Activated B cell treated with CpG ODN at 0.5 μM for 24 hours (primary cell): ENCODE data around the gene ADARB2. TPM values are rescaled to one million over a fixed set of nuclear protein-coding genes. Genes with fewer than 3 reads are reported as not detected.

Experiments
- ATAC-seq: fragments of 200-7000 bp; cut with Tn5 transposase; one replicate; pipeline ENCODE4 v1.10.0; 2021; ENCODE audit warnings: low read depth, mild to moderate bottlenecking, moderate library complexity
- CTCF ChIA-PET: fragments of 350-600 bp; sonication (Branson Sonifier 250); formaldehyde crosslinking; loops from one replicate; lab custom pipeline; 2021; ENCODE audit warnings: antibody characterized with exemption; lab: Charles Lee
- POLR2A ChIA-PET: fragments of 350-600 bp; sonication (Branson Sonifier 250); formaldehyde crosslinking; loops from one replicate; lab custom pipeline; 2021; ENCODE audit warnings: antibody characterized with exemption; lab: Charles Lee
- DNase-seq: peaks from one replicate; pipeline ENCODE4 v3.0.0; 2022
- H3K27ac Mint-ChIP-seq: one replicate; pipeline ENCODE4 v1.8.0; 2020; ENCODE audit warnings: mixed read lengths
- H3K27me3 Mint-ChIP-seq: one replicate; pipeline ENCODE4 v1.8.0; 2021; ENCODE audit warnings: mixed read lengths
- H3K36me3 Mint-ChIP-seq: one replicate; pipeline ENCODE4 v1.8.0; 2021; ENCODE audit warnings: low read depth, mixed read lengths
- H3K4me1 Mint-ChIP-seq: one replicate; pipeline ENCODE4 v1.8.0; 2021; ENCODE audit warnings: mixed read lengths
- H3K4me3 Mint-ChIP-seq: one replicate; pipeline ENCODE4 v1.8.0; 2020; ENCODE audit warnings: mild to moderate bottlenecking, mixed read lengths
- H3K9me3 Mint-ChIP-seq: one replicate; pipeline ENCODE4 v1.8.0; 2020; ENCODE audit warnings: mixed read lengths
- CTCF ChIP-seq: fragments of 200-600 bp; IDR thresholded peaks from one replicate; pipeline ENCODE4 v1.8.0; 2022; ENCODE audit warnings: antibody characterized with exemption, mild to moderate bottlenecking
- intact Hi-C: fragments of 100-400 bp; cut with micrococcal nuclease; formaldehyde crosslinking; loops from one replicate; pipeline ENCODE4 v1.15.1; 2024
- total RNA-seq: library from RNA; stranded (reverse); gene quantifications from 2 replicates; pipeline ENCODE4 v1.2.3, GENCODE V29; 2022

ADARB2 gene
- total RNA-seq, 1 donor from 2014 or later = 0.11 TPM

- Mint-ChIP-seq H3K27me3 (peaks cover 2% of the 10 kb centered on the region), H3K4me3 (no peak overlapping the region), H3K4me1 (no peaks in the 10 kb centered on the region), H3K36me3 (no peaks in the 10 kb centered on the region), H3K9me3 (no peaks in the 10 kb centered on the region), H3K27ac (no peak overlapping the region)
- intact Hi-C loops = no loop called here
- DNase-seq = no peak
- no peak for TF ChIP-seq CTCF
- ChIA-PET POLR2A (no interaction called here), CTCF (no interaction called here)
- no peak for ATAC-seq
Observed at GRCh38 chr10:1266033-1266802, 471.1 kb downstream of the ADARB2 start.

- no peak for TF ChIP-seq CTCF
- no peak for ATAC-seq
- POLR2A ChIA-PET = no interaction called here
- intact Hi-C loops = no loop called here
- H3K9me3 Mint-ChIP-seq = no peaks in the 10 kb centered on the region
- H3K4me3 Mint-ChIP-seq = no peak overlapping the region
- no peak for DNase-seq
- CTCF ChIA-PET = no interaction called here
- H3K4me1 Mint-ChIP-seq = no peaks in the 10 kb centered on the region
- peaks cover 3% of the 10 kb centered on the region for H3K27me3 Mint-ChIP-seq
- H3K27ac Mint-ChIP-seq = no peak overlapping the region
- H3K36me3 Mint-ChIP-seq = no peaks in the 10 kb centered on the region
Observed at GRCh38 chr10:1264001-1264400, 473.3 kb downstream of the ADARB2 start.

GRCh38 chr10:1257274-1257673 lies 480.1 kb downstream of the ADARB2 start:
- peaks cover 46% of the 10 kb centered on the region for H3K27me3 Mint-ChIP-seq

GRCh38 chr10:1256432-1256725 lies 480.9 kb downstream of the ADARB2 start:
- intact Hi-C loops = no loop called here
- ATAC-seq = no peak
- Mint-ChIP-seq H3K27me3 (peaks cover 48% of the 10 kb centered on the region), H3K4me3 (no peak overlapping the region), H3K4me1 (peaks cover 3% of the 10 kb centered on the region), H3K27ac (no peak overlapping the region), H3K36me3 (no peaks in the 10 kb centered on the region), H3K9me3 (no peaks in the 10 kb centered on the region)
- TF ChIP-seq CTCF = no peak
- ChIA-PET POLR2A (no interaction called here), CTCF (no interaction called here)
- no peak for DNase-seq

More at GRCh38 chr10:1257274-1257673, 480.1 kb downstream of the ADARB2 start:
- H3K9me3 Mint-ChIP-seq = no peaks in the 10 kb centered on the region
- H3K4me1 Mint-ChIP-seq = peaks cover 3% of the 10 kb centered on the region
- ChIA-PET POLR2A (interaction anchor here (1.0 kb wide), 1 partner anchor 12 kb away, joined by 3 read pairs; no protein-coding TSS in a partner anchor), CTCF (no interaction called here)
- no peaks in the 10 kb centered on the region for H3K36me3 Mint-ChIP-seq
- ATAC-seq (no peak), DNase-seq (no peak)
- TF ChIP-seq CTCF = no peak
- no peak overlapping the region for H3K4me3 Mint-ChIP-seq
- H3K27ac Mint-ChIP-seq = no peak overlapping the region
- intact Hi-C loops = no loop called here

DNA sequence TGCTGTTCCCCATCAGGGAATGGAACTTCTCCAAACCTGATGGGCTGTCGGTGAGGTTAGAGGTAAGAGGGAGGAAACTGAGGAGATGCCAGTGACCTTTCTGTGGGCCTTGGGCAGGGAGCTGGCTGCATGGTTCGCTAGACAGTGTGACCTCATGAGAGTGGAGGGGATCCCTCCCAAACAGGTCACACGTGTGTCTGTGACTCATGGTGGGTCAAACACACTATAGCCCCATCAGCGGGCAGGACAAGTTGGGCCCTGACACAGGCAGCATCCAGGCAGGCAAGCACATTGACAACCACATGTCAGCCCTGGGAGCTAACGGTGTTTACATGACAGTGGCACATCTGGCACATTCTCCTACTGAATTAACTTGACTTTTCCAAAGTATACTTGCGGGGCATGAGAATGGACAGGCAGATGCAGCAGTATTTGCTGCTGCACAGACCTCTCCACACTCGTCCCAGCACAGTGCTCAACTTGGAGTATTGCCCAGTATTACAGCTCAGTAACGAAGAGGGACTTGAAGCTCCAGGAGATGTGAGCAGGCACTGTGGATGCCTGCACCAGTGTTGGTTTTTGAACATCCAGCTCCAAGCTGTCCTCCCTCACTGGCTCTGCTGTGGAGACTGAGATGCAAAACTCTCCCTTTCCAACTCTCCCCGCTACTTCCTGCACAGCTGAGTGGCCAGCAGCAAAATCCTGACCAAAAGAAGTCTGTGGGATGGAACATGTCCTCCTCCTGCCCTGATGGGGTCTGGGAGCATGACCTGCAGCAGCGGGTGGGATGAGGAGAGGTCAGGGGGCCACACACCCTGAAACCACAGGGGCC lies 481.5 kb downstream of the ADARB2 start:
- no peak for TF ChIP-seq CTCF
- CTCF ChIA-PET = no interaction called here
- H3K36me3 Mint-ChIP-seq = no peaks in the 10 kb centered on the region
- H3K9me3 Mint-ChIP-seq = no peaks in the 10 kb centered on the region
- H3K4me3 Mint-ChIP-seq = no peak overlapping the region
- peaks cover 3% of the 10 kb centered on the region for H3K4me1 Mint-ChIP-seq
- H3K27me3 Mint-ChIP-seq = peaks cover 53% of the 10 kb centered on the region
- intact Hi-C loops = no loop called here
- no peak overlapping the region for H3K27ac Mint-ChIP-seq
- no peak for ATAC-seq
- POLR2A ChIA-PET = no interaction called here
- DNase-seq = no peak
